HG02678 (cell line): ENCODE results near the gene SNTG2.
A peak's percentile ranks its signal among the peaks of the same experiment; 100 is the strongest.

Experiments used
- ATAC-seq: cut with Tn5 transposase; IDR thresholded peaks from one replicate; pipeline ENCODE4 v1.9.1; 2021; ENCODE audit warnings: mild to moderate bottlenecking, moderate library complexity; ENCODE audit not compliant: unreplicated experiment

The SNTG2 gene

GRCh38 chr2:1136846-1137245 lies 186.2 kb downstream of the SNTG2 start:
- ATAC-seq: no peak

- no peak for ATAC-seq
These were observed 186.6 kb downstream of the SNTG2 start for GRCh38 chr2:1137264-1137663.

- ATAC-seq: no peak
These were observed 187.3 kb downstream of the SNTG2 start for GRCh38 chr2:1137913-1138391.

- ATAC-seq: peak; percentile 78
These were observed 189.8 kb downstream of the SNTG2 start for GRCh38 chr2:1140389-1141003.

GRCh38 chr2:1141079-1141478 lies 190.4 kb downstream of the SNTG2 start:
- ATAC-seq: no peak

GRCh38 chr2:1143129-1143528 lies 192.5 kb downstream of the SNTG2 start:
- no peak for ATAC-seq

GRCh38 chr2:1147873-1148612 lies 197.4 kb downstream of the SNTG2 start:
- ATAC-seq: no peak

- ATAC-seq: no peak
These were observed 200.3 kb downstream of the SNTG2 start for GRCh38 chr2:1150724-1151511.

- no peak for ATAC-seq
These were observed 201.7 kb downstream of the SNTG2 start for GRCh38 chr2:1152375-1152774.

GRCh38 chr2:1153920-1154319 lies 203.3 kb downstream of the SNTG2 start:
- no peak for ATAC-seq

- no peak for ATAC-seq
These were observed 204.3 kb downstream of the SNTG2 start for GRCh38 chr2:1154710-1155594.

- no peak for ATAC-seq
These were observed 205.4 kb downstream of the SNTG2 start for GRCh38 chr2:1156059-1156458.

GRCh38 chr2:1156531-1156930 lies 205.9 kb downstream of the SNTG2 start:
- ATAC-seq: no peak

- no peak for ATAC-seq
These were observed 206.5 kb downstream of the SNTG2 start for GRCh38 chr2:1157107-1157506.

GRCh38 chr2:1159013-1159412 lies 208.4 kb downstream of the SNTG2 start:
- ATAC-seq: no peak

GRCh38 chr2:1162246-1162645 lies 211.6 kb downstream of the SNTG2 start:
- no peak for ATAC-seq

GRCh38 chr2:1162768-1163584 lies 212.3 kb downstream of the SNTG2 start:
- no peak for ATAC-seq

- no peak for ATAC-seq
These were observed 216.3 kb downstream of the SNTG2 start for GRCh38 chr2:1166976-1167375.

- no peak for ATAC-seq
These were observed 218.2 kb downstream of the SNTG2 start for GRCh38 chr2:1168846-1169245.
